GM23338 (cell line): ENCODE measurements around the gene POR. TPM values are rescaled to one million over a fixed set of nuclear protein-coding genes. Genes with fewer than 3 reads are reported as not detected.

ENCODE experiments used
- ATAC-seq: fragments of 200-7000 bp; cut with Tn5 transposase; 3 replicates; pipeline ENCODE4 v1.9.1; 2020
- DNase-seq: peaks from one replicate; pipeline ENCODE4 v3.0.0-alpha.2; 2015; ENCODE audit warnings: low spot score
- H2AFZ ChIP-seq: fragments of 200-600 bp; sonication (generic); 2 replicates; pipeline ENCODE4 v1.8.0; 2016; ENCODE audit warnings: antibody characterized with exemption, mild to moderate bottlenecking, moderate library complexity
- H3F3A ChIP-seq: fragments of 200-600 bp; sonication (generic); replicated peaks from 2 replicates; pipeline ENCODE4 v1.8.0; 2017; ENCODE audit warnings: antibody characterized with exemption, mixed run types, low read depth
- H3K27ac ChIP-seq: fragments of 200-600 bp; sonication (generic); 2 replicates; pipeline ENCODE4 v1.6.1; 2016; ENCODE audit warnings: low read depth
- H3K27me3 ChIP-seq: fragments of 200-600 bp; sonication (generic); 2 replicates; pipeline ENCODE4 v1.8.0; 2016; ENCODE audit warnings: mild to moderate bottlenecking, mixed run types, moderate library complexity; ENCODE audit not compliant: insufficient read depth
- H3K36me3 ChIP-seq: fragments of 200-600 bp; sonication (generic); 2 replicates; pipeline ENCODE4 v1.8.0; 2016; ENCODE audit warnings: mild to moderate bottlenecking; ENCODE audit not compliant: insufficient read depth
- H3K4me1 ChIP-seq: fragments of 200-600 bp; sonication (generic); 2 replicates; pipeline ENCODE4 v1.8.0; 2016; ENCODE audit warnings: mild to moderate bottlenecking, moderate library complexity; ENCODE audit not compliant: insufficient read depth
- H3K4me2 ChIP-seq: fragments of 200-600 bp; sonication (generic); 2 replicates; pipeline ENCODE4 v1.7.1; 2017; ENCODE audit warnings: mixed run types
- H3K4me3 ChIP-seq: fragments of 200-600 bp; sonication (generic); 2 replicates; pipeline ENCODE4 v1.6.1; 2016; ENCODE audit warnings: mixed run types
- H3K79me2 ChIP-seq: fragments of 200-600 bp; sonication (generic); replicated peaks from 2 replicates; pipeline ENCODE4 v1.8.0; 2017; ENCODE audit warnings: mild to moderate bottlenecking; ENCODE audit not compliant: insufficient read depth
- H3K9me2 ChIP-seq: fragments of 200-600 bp; sonication (generic); 2 replicates; pipeline ENCODE4 v1.8.0; 2017; ENCODE audit not compliant: insufficient read depth
- H4K20me1 ChIP-seq: fragments of 200-600 bp; sonication (generic); replicated peaks from 2 replicates; pipeline ENCODE4 v1.8.0; 2017; ENCODE audit warnings: mild to moderate bottlenecking; ENCODE audit not compliant: insufficient read depth
- H3K27ac Mint-ChIP-seq: 2 replicates; pipeline ENCODE4 v1.8.0; 2020; ENCODE audit warnings: inconsistent platforms, mild to moderate bottlenecking, moderate library complexity, mixed read lengths
- H3K27me3 Mint-ChIP-seq: 3 replicates; pipeline ENCODE4 v1.8.0; 2022; ENCODE audit warnings: low read depth, mild to moderate bottlenecking, moderate library complexity, mixed read lengths, inconsistent platforms; ENCODE audit not compliant: insufficient read depth, poor library complexity
- H3K36me3 Mint-ChIP-seq: 3 replicates; pipeline ENCODE4 v1.8.0; 2021; ENCODE audit warnings: low read depth, mild to moderate bottlenecking, inconsistent platforms, moderate library complexity, mixed read lengths
- H3K4me1 Mint-ChIP-seq: 3 replicates; pipeline ENCODE4 v1.8.0; 2020; ENCODE audit warnings: mild to moderate bottlenecking, inconsistent platforms, mixed read lengths
- H3K4me3 Mint-ChIP-seq: 3 replicates; pipeline ENCODE4 v1.8.0; 2021; ENCODE audit warnings: moderate library complexity, mild to moderate bottlenecking, inconsistent platforms, mixed read lengths
- H3K9me3 Mint-ChIP-seq: 3 replicates; pipeline ENCODE4 v1.8.0; 2020; ENCODE audit warnings: moderate library complexity, mild to moderate bottlenecking, inconsistent platforms, mixed read lengths
- CREB1 ChIP-seq: fragments of 250-450 bp; sonication (Bioruptor Pico); IDR thresholded peaks from 2 replicates; pipeline ENCODE4 v1.5.0; 2020; ENCODE audit warnings: low read depth, mild to moderate bottlenecking, moderate library complexity
- POLR2AphosphoS5 ChIP-seq: IDR thresholded peaks from 2 replicates; pipeline ENCODE4 v1.6.1; 2016; ENCODE audit warnings: antibody characterized with exemption, low read depth
- STAT1 ChIP-seq: IDR thresholded peaks from one replicate; pipeline ENCODE4 v1.6.1; 2016; ENCODE audit warnings: antibody characterized with exemption; ENCODE audit not compliant: unreplicated experiment
- ZNF331 ChIP-seq: fragments of 250-450 bp; sonication (Bioruptor Pico); IDR thresholded peaks from 2 replicates; pipeline ENCODE4 v1.5.0; 2020; ENCODE audit warnings: low read depth, mild to moderate bottlenecking, moderate library complexity
- polyA plus RNA-seq: library from polyadenylated mRNA; unstranded; fragments of >200 nt; fragmentation: Nextera tagmentation; extraction: Ambion mirVana; gene quantifications from 2 replicates; pipeline ENCODE4 v1.2.1, GENCODE V29; 2016
- total RNA-seq: library from RNA; depleted of rRNA; stranded (reverse); fragments of >200 nt; shearing (Covaris generic); gene quantifications from 2 replicates; pipeline ENCODE4 v1.2.3, GENCODE V29; 2014
- TF ChIP-seq, protein P1 (sequence below), 2 experiments: fragments of 200-600 bp in 1 of 2; sonication (generic) in 1 of 2; conservative IDR thresholded peaks; 2 replicates each; pipeline versions ENCODE4 v1.5.1 to v1.6.1; 2016 to 2017; ENCODE audit warnings: antibody characterized with exemption in 2 of 2, low read depth in 2 of 2, mild to moderate bottlenecking in 2 of 2, moderate library complexity in 1 of 2
- TF ChIP-seq, protein P2 (sequence below): IDR thresholded peaks from 2 replicates; pipeline ENCODE4 v1.6.1; 2016; ENCODE audit warnings: antibody characterized with exemption
- TF ChIP-seq, protein P3 (sequence below): fragments of 250-450 bp; sonication (Bioruptor Pico); IDR thresholded peaks from 2 replicates; pipeline ENCODE4 v1.5.0; 2020; ENCODE audit warnings: mild to moderate bottlenecking, moderate library complexity

The POR gene
- total and polyA plus RNA-seq, 2 experiments from 2014 or later, result 126 to 164 TPM

DNA sequence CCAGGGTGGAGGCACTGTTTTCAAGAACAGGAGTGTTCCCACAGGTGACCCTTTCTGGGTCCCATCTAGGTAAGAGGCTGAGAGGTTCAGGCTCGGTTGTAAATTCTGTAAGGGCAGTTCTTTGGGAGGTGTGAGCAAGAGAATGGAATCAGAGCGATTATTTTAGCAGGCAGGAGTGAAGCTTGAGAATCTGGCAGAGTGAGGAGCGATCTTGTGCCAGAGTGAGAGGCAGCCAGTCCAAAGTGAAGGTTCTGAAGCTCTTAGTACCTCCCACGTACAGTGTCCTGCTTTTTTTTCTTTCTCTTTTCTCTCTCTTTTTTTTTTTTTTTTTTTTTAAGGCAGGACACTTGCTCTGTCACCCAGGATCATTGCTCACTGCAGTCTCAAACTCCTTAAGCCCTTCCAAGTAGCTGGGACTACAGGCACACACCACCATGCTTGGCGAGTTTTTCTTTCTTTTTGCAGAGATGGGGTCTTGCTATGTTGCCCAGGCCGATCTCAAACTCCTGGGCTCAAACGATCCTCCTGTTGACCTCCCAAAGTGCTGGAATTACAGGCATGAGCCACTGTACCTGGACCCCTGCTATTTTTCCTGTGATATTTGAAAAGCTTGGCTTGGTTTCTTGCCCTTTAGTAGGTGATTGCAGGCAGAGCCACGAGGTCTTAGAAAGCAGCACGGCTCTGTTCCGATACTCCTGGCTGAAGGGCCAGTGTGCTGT, 10.9 kb downstream of the POR start:
- H3K79me2 ChIP-seq, result peaks cover 100% of the 10 kb centered on the region
- H3K9me3 Mint-ChIP-seq, result peaks cover 8% of the 10 kb centered on the region; the same call in 2 of the 3 replicates
- peaks cover 9% of the 10 kb centered on the region for H3K27me3 Mint-ChIP-seq
- no peak overlapping the region for H3K4me3 ChIP-seq
- no peaks in the 10 kb centered on the region for H3K9me2 ChIP-seq
- H3K36me3 Mint-ChIP-seq, result peaks cover 33% of the 10 kb centered on the region
- H3K27ac ChIP-seq, result no peak overlapping the region
- no peaks in the 10 kb centered on the region for H3F3A ChIP-seq
- no peak for DNase-seq
- TF ChIP-seq, protein P1, sequence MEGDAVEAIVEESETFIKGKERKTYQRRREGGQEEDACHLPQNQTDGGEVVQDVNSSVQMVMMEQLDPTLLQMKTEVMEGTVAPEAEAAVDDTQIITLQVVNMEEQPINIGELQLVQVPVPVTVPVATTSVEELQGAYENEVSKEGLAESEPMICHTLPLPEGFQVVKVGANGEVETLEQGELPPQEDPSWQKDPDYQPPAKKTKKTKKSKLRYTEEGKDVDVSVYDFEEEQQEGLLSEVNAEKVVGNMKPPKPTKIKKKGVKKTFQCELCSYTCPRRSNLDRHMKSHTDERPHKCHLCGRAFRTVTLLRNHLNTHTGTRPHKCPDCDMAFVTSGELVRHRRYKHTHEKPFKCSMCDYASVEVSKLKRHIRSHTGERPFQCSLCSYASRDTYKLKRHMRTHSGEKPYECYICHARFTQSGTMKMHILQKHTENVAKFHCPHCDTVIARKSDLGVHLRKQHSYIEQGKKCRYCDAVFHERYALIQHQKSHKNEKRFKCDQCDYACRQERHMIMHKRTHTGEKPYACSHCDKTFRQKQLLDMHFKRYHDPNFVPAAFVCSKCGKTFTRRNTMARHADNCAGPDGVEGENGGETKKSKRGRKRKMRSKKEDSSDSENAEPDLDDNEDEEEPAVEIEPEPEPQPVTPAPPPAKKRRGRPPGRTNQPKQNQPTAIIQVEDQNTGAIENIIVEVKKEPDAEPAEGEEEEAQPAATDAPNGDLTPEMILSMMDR (conservative IDR thresholded peaks at IDR 0.05; ENCODE audit: low read depth in 2 of 2), result no peak
- TF ChIP-seq ZNF331 (CRISPR knock-in tag) (no peak), STAT1 (no peak), CREB1 (no peak), POLR2AphosphoS5 (no peak)
- TF ChIP-seq, protein P2, sequence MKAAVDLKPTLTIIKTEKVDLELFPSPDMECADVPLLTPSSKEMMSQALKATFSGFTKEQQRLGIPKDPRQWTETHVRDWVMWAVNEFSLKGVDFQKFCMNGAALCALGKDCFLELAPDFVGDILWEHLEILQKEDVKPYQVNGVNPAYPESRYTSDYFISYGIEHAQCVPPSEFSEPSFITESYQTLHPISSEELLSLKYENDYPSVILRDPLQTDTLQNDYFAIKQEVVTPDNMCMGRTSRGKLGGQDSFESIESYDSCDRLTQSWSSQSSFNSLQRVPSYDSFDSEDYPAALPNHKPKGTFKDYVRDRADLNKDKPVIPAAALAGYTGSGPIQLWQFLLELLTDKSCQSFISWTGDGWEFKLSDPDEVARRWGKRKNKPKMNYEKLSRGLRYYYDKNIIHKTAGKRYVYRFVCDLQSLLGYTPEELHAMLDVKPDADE, result no peak
- TF ChIP-seq, protein P3, sequence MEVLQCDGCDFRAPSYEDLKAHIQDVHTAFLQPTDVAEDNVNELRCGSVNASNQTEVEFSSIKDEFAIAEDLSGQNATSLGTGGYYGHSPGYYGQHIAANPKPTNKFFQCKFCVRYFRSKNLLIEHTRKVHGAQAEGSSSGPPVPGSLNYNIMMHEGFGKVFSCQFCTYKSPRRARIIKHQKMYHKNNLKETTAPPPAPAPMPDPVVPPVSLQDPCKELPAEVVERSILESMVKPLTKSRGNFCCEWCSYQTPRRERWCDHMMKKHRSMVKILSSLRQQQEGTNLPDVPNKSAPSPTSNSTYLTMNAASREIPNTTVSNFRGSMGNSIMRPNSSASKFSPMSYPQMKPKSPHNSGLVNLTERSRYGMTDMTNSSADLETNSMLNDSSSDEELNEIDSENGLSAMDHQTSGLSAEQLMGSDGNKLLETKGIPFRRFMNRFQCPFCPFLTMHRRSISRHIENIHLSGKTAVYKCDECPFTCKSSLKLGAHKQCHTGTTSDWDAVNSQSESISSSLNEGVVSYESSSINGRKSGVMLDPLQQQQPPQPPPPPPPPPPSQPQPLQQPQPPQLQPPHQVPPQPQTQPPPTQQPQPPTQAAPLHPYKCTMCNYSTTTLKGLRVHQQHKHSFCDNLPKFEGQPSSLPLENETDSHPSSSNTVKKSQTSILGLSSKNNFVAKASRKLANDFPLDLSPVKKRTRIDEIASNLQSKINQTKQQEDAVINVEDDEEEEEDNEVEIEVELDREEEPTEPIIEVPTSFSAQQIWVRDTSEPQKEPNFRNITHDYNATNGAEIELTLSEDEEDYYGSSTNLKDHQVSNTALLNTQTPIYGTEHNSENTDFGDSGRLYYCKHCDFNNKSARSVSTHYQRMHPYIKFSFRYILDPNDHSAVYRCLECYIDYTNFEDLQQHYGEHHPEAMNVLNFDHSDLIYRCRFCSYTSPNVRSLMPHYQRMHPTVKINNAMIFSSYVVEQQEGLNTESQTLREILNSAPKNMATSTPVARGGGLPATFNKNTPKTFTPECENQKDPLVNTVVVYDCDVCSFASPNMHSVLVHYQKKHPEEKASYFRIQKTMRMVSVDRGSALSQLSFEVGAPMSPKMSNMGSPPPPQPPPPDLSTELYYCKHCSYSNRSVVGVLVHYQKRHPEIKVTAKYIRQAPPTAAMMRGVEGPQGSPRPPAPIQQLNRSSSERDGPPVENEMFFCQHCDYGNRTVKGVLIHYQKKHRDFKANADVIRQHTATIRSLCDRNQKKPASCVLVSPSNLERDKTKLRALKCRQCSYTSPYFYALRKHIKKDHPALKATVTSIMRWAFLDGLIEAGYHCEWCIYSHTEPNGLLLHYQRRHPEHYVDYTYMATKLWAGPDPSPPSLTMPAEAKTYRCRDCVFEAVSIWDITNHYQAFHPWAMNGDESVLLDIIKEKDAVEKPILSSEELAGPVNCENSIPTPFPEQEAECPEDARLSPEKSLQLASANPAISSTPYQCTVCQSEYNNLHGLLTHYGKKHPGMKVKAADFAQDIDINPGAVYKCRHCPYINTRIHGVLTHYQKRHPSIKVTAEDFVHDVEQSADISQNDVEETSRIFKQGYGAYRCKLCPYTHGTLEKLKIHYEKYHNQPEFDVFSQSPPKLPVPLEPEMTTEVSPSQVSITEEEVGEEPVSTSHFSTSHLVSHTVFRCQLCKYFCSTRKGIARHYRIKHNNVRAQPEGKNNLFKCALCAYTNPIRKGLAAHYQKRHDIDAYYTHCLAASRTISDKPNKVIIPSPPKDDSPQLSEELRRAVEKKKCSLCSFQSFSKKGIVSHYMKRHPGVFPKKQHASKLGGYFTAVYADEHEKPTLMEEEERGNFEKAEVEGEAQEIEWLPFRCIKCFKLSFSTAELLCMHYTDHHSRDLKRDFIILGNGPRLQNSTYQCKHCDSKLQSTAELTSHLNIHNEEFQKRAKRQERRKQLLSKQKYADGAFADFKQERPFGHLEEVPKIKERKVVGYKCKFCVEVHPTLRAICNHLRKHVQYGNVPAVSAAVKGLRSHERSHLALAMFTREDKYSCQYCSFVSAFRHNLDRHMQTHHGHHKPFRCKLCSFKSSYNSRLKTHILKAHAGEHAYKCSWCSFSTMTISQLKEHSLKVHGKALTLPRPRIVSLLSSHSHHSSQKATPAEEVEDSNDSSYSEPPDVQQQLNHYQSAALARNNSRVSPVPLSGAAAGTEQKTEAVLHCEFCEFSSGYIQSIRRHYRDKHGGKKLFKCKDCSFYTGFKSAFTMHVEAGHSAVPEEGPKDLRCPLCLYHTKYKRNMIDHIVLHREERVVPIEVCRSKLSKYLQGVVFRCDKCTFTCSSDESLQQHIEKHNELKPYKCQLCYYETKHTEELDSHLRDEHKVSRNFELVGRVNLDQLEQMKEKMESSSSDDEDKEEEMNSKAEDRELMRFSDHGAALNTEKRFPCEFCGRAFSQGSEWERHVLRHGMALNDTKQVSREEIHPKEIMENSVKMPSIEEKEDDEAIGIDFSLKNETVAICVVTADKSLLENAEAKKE (CRISPR knock-in tag), result no peak
- no peak overlapping the region for H3K27ac Mint-ChIP-seq
- no peak overlapping the region for H3K4me2 ChIP-seq
- ATAC-seq, result no peak
- H2AFZ ChIP-seq, result no peak overlapping the region
- no peaks in the 10 kb centered on the region for H3K27me3 ChIP-seq
- peaks cover 3% of the 10 kb centered on the region; the same call in 2 of the 3 replicates for H3K4me1 Mint-ChIP-seq
- peaks cover 46% of the 10 kb centered on the region for H4K20me1 ChIP-seq
- no peaks in the 10 kb centered on the region; the same call in 1 of the 2 replicates for H3K36me3 ChIP-seq
- H3K4me3 Mint-ChIP-seq, result no peak overlapping the region
- H3K4me1 ChIP-seq, result no peaks in the 10 kb centered on the region
